Caki2 (cell line): ENCODE measurements around the gene PHC2. TPM values are rescaled to one million over a fixed set of nuclear protein-coding genes. Genes with fewer than 3 reads are reported as not detected.
"Not testable (repeated sequence)": the region's sequence is repeated elsewhere in the genome, so short reads cannot be mapped to it uniquely, and the experiment has no call there.

Experiments used
- DNase-seq: peaks from one replicate; pipeline ENCODE4 v3.0.0-alpha.2; 2015; ENCODE audit warnings: low read depth
- in situ Hi-C: cut with HindIII; loops from 2 replicates; pipeline ENCODE4 v1.10.0; 2016; ENCODE audit warnings: low sequenced_read_pairs, low pct_unique_long_range_greater_than_20kb, mixed read lengths
- total RNA-seq: library from RNA; depleted of rRNA; stranded (reverse); fragments of >200 nt; shearing (Covaris generic); gene quantifications from 2 replicates; pipeline ENCODE4 v1.2.3, GENCODE V29; 2014; ENCODE audit warnings: low replicate concordance

The PHC2 gene
- total RNA-seq, 1 experiment from 2014 or later: 82.5 TPM

- in situ Hi-C loops: no loop called here
- peak; percentile 68 for DNase-seq
Observed at GRCh38 chr1:33295450-33296081, 135.3 kb downstream of the PHC2 start.

GRCh38 chr1:33295023-33295422 lies 135.9 kb downstream of the PHC2 start:
- no peak for DNase-seq
- in situ Hi-C loops: no loop called here

GRCh38 chr1:33294071-33295010 lies 136.6 kb downstream of the PHC2 start:
- no peak for DNase-seq
- in situ Hi-C loops: no loop called here

GRCh38 chr1:33292726-33293340 lies 138.1 kb downstream of the PHC2 start:
- in situ Hi-C loops: no loop called here
- no peak for DNase-seq

GRCh38 chr1:33290615-33291014 lies 140.3 kb downstream of the PHC2 start:
- in situ Hi-C loops, DNase-seq: not testable (repeated sequence)

GRCh38 chr1:33289858-33290154 lies 141.1 kb downstream of the PHC2 start:
- DNase-seq: no peak
- in situ Hi-C loops: no loop called here

- in situ Hi-C loops: no loop called here
- DNase-seq: no peak
Observed at GRCh38 chr1:33288976-33289857, 141.7 kb downstream of the PHC2 start.

- no peak for DNase-seq
- in situ Hi-C loops: no loop called here
Observed at GRCh38 chr1:33287317-33287716, 143.6 kb downstream of the PHC2 start.

- in situ Hi-C loops: no loop called here
Observed at GRCh38 chr1:33286451-33287185, 144.3 kb downstream of the PHC2 start.

GRCh38 chr1:33284049-33284448 lies 146.8 kb downstream of the PHC2 start:
- in situ Hi-C loops: no loop called here
- DNase-seq: no peak

More at GRCh38 chr1:33286451-33287185, 144.3 kb downstream of the PHC2 start:
- DNase-seq: no peak

- in situ Hi-C loops: no loop called here
- no peak for DNase-seq
Observed at GRCh38 chr1:33282791-33283190, 148.1 kb downstream of the PHC2 start.

GRCh38 chr1:33281554-33282303 lies 149.2 kb downstream of the PHC2 start:
- no peak for DNase-seq
- in situ Hi-C loops: no loop called here

- in situ Hi-C loops: no loop called here
- no peak for DNase-seq
Observed at GRCh38 chr1:33280091-33280661, 150.7 kb downstream of the PHC2 start.

- in situ Hi-C loops: no loop called here
- no peak for DNase-seq
Observed at GRCh38 chr1:33277488-33278084, 153.3 kb downstream of the PHC2 start.

GRCh38 chr1:33276573-33277298 lies 154.2 kb downstream of the PHC2 start:
- in situ Hi-C loops: no loop called here

More at GRCh38 chr1:33276573-33277298, 154.2 kb downstream of the PHC2 start:
- DNase-seq: no peak
